ENCODE measurements around the gene MEX3C. TPM values are rescaled to one million over a fixed set of nuclear protein-coding genes. Genes with fewer than 3 reads are reported as not detected.

MEX3C gene
- total RNA-seq, 2 donors from 2014 or later: 16.5 to 16.6 TPM

DNA sequence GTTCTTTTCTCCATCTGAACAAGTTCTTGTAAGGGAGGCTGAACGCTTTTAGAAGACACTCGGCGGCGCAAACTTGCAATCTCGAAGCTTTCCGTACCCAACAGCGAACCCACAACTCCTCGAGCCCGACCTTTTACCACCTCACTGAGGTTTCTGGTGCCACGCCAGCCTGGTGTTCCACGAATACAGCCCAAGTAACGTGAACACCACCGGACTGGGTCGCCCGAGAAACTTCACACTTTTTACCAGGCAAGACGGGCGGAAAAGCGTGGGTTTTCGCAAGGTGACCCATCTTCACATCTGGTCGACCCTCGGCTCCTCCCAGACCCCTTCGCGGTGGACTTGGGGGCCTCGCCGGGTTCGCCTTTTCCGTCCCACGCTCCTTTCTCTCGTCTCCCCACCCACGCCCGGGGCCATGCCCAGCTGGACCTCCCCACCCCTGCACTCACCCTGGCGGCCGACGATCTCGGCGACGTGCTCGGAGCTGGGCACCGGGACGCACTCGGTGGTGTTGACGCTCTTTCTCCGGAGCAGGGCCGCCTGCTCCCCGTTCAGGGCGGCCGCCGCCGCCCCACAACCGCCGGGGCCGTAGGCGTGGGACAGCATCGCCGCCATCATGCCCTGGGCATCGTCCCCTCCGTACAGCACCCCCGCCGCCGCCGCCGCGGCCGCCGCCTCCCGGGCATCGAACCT, 1.2 kb downstream of the MEX3C start:
- H3K36me3 ChIP-seq (replicated peaks in 1 of 2; ENCODE audit: insufficient read depth in 1 of 2, low read depth in 2 of 2): no peaks in the 10 kb centered on the region
- H3K9me3 ChIP-seq: no peaks in the 10 kb centered on the region
- TF ChIP-seq, protein P1, sequence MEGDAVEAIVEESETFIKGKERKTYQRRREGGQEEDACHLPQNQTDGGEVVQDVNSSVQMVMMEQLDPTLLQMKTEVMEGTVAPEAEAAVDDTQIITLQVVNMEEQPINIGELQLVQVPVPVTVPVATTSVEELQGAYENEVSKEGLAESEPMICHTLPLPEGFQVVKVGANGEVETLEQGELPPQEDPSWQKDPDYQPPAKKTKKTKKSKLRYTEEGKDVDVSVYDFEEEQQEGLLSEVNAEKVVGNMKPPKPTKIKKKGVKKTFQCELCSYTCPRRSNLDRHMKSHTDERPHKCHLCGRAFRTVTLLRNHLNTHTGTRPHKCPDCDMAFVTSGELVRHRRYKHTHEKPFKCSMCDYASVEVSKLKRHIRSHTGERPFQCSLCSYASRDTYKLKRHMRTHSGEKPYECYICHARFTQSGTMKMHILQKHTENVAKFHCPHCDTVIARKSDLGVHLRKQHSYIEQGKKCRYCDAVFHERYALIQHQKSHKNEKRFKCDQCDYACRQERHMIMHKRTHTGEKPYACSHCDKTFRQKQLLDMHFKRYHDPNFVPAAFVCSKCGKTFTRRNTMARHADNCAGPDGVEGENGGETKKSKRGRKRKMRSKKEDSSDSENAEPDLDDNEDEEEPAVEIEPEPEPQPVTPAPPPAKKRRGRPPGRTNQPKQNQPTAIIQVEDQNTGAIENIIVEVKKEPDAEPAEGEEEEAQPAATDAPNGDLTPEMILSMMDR (IDR thresholded peaks at IDR 0.05): no peak
- peak in 2 of 3 donors; percentile 20 for TF ChIP-seq POLR2A (IDR thresholded peaks at IDR 0.05)
- H3K4me3 ChIP-seq: peak overlapping the region; percentile 86 to 91
- peaks cover 37% of the 10 kb centered on the region for H3K4me1 ChIP-seq
- 0 to 2% methylated on average over 37 to 58 of the region's 67 CpGs for WGBS, 2 donors
- peak; percentile 48 to 65 (median 50) for DNase-seq
- intact Hi-C loops (cut with DNase I): no loop called here
- no peak for ATAC-seq
- peak overlapping the region; percentile 94 to 98 (median 96) for H3K27ac ChIP-seq
- H3K27me3 ChIP-seq: no peaks in the 10 kb centered on the region

DNA sequence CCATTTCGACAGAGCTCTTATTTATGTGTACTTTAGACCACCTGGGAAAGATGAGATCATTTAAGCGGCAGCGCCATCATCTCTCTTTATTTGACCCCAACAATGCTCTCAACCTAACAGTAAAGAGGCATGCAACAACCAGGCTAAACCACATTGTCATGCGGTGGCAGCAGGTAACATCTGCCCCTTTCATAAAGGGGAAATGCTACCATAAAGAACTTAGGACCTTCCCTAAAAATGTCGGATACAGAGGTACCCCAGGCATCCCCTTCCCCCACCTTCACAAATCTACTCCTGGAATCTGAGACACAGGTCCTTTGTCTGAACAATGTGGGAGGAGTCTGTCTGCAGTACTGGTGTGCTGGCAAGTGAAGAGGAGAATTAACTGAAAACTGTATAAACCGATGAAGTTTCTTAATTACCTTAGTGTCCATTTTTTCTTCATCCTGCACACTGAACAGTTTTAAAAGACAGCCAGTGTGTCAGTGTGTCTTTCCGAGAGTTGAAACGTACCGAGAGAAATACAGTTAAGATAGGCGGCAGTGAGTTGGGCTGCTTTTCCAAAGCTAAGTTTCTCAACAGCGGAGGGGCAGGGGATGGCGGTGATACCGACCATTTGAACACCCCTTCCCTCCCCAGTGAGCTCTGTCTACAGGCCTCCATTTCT, 1.9 kb downstream of the MEX3C start:
- no peak for ATAC-seq
- Histone ChIP-seq H3K4me3 (peak overlapping the region; percentile 86 to 91), H3K27ac (peak overlapping the region; percentile 94 to 98 (median 96)), H3K4me1 (peaks cover 44% of the 10 kb centered on the region), H3K27me3 (no peaks in the 10 kb centered on the region), H3K9me3 (no peaks in the 10 kb centered on the region), H3K36me3 (replicated peaks in 1 of 2; ENCODE audit: insufficient read depth in 1 of 2, low read depth in 2 of 2) (no peaks in the 10 kb centered on the region)
- peak in 1 of 3 donors; percentile 27 for TF ChIP-seq POLR2A (IDR thresholded peaks at IDR 0.05)
- TF ChIP-seq, protein P1 (IDR thresholded peaks at IDR 0.05): no peak
- intact Hi-C loops (cut with DNase I): no loop called here
- peak; percentile 15 to 43 (median 27) for DNase-seq
- 0 to 1% methylated on average over 13 of the region's 13 CpGs for WGBS, 2 donors

DNA sequence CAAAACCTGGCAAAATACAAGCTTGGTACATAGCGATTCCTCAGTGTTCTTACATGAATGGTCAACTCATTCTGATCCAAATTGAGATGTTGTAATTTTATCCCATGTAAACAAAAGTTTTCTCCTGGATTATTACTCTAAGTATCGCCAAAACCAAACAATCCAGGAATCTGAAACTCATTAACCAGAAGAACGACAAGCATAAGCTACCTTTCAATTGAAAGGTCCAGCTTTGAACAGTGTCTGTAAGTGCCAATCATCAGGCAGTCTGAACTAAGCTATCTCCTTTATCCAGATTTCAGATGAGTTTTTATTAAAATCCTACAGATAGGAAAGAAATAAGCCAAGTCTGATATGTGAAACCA, 2.4 kb downstream of the MEX3C start:
- ATAC-seq: no peak
- 6 to 11% methylated on average over 3 of the region's 3 CpGs for WGBS, 2 donors
- peak overlapping the region; percentile 94 to 98 (median 96) for H3K27ac ChIP-seq

DNA sequence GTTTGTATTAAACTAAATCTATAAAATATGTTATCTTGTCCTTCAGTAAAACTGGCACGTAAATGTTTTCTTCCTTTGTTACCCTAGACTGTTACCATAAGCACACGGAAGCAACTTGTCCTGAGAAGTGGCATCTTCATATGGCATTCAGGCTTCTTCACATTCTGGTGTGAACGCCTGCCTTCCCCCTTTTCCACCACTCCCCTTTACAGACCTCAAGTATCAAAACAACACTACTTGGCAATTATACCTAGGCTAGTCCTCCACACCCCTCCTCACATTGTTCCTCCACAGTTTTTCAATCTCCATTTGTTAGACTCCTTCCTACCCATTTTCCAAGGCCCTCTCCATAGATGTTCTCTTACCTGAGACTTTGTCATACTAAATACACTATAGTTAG, 2.9 kb downstream of the MEX3C start:
- Histone ChIP-seq H3K36me3 (replicated peaks in 1 of 2; ENCODE audit: insufficient read depth in 1 of 2, low read depth in 2 of 2) (no peaks in the 10 kb centered on the region), H3K27ac (peak overlapping the region; percentile 94 to 98 (median 96)), H3K9me3 (no peaks in the 10 kb centered on the region), H3K27me3 (no peaks in the 10 kb centered on the region), H3K4me3 (no peak overlapping the region), H3K4me1 (peaks cover 51% of the 10 kb centered on the region)
- TF ChIP-seq POLR2A (IDR thresholded peaks at IDR 0.05): no peak
- TF ChIP-seq, protein P1 (IDR thresholded peaks at IDR 0.05): no peak
- ATAC-seq (no peak), DNase-seq (no peak)
- 48 to 49% methylated on average over 3 of the region's 3 CpGs for WGBS, 2 donors
- intact Hi-C loops (cut with DNase I): no loop called here

More for the DNA sequence above, 2.4 kb downstream of the MEX3C start:
- DNase-seq: no peak
- TF ChIP-seq POLR2A (IDR thresholded peaks at IDR 0.05): no peak
- TF ChIP-seq, protein P1 (IDR thresholded peaks at IDR 0.05): no peak
- H3K4me1 ChIP-seq: peaks cover 49% of the 10 kb centered on the region
- no peaks in the 10 kb centered on the region for H3K36me3 ChIP-seq (replicated peaks in 1 of 2; ENCODE audit: insufficient read depth in 1 of 2, low read depth in 2 of 2)
- intact Hi-C loops (cut with DNase I): no loop called here
- no peaks in the 10 kb centered on the region for H3K27me3 ChIP-seq
- H3K9me3 ChIP-seq: no peaks in the 10 kb centered on the region
- peak overlapping the region in 1 of 2 donors; percentile 86 for H3K4me3 ChIP-seq
